HL-60 (cell line): ENCODE results near the gene CABCOCO1.

ENCODE experiments used
- CTCF ChIP-seq: IDR thresholded peaks from one replicate; pipeline ENCODE4 v1.5.1; 2011; ENCODE audit warnings: low read length, control low read depth, inconsistent platforms; ENCODE audit not compliant: insufficient read depth
- GABPA ChIP-seq: IDR thresholded peaks from 2 replicates; pipeline ENCODE4 v1.6.1; 2012; ENCODE audit warnings: low read depth
- POLR2AphosphoS5 ChIP-seq: IDR thresholded peaks from 2 replicates; pipeline ENCODE4 v1.6.1; 2012; ENCODE audit warnings: low read depth
- REST ChIP-seq: IDR thresholded peaks from 2 replicates; pipeline ENCODE4 v1.6.1; 2012; ENCODE audit warnings: low read depth; ENCODE audit not compliant: insufficient replicate concordance
- SPI1 ChIP-seq: IDR thresholded peaks from 2 replicates; pipeline ENCODE4 v1.6.1; 2012; ENCODE audit warnings: low read depth, mild to moderate bottlenecking, borderline replicate concordance

GRCh38 chr10:61746377-61746776, 83.6 kb downstream of the CABCOCO1 start:
- TF ChIP-seq CTCF (no peak), REST (no peak), POLR2AphosphoS5 (no peak), GABPA (no peak), SPI1 (no peak)
